ENCODE data around the gene GRIK3.
"Not testable (repeated sequence)": the region's sequence is repeated elsewhere in the genome, so short reads cannot be mapped to it uniquely, and the experiment has no call there.

GRIK3 gene

DNA sequence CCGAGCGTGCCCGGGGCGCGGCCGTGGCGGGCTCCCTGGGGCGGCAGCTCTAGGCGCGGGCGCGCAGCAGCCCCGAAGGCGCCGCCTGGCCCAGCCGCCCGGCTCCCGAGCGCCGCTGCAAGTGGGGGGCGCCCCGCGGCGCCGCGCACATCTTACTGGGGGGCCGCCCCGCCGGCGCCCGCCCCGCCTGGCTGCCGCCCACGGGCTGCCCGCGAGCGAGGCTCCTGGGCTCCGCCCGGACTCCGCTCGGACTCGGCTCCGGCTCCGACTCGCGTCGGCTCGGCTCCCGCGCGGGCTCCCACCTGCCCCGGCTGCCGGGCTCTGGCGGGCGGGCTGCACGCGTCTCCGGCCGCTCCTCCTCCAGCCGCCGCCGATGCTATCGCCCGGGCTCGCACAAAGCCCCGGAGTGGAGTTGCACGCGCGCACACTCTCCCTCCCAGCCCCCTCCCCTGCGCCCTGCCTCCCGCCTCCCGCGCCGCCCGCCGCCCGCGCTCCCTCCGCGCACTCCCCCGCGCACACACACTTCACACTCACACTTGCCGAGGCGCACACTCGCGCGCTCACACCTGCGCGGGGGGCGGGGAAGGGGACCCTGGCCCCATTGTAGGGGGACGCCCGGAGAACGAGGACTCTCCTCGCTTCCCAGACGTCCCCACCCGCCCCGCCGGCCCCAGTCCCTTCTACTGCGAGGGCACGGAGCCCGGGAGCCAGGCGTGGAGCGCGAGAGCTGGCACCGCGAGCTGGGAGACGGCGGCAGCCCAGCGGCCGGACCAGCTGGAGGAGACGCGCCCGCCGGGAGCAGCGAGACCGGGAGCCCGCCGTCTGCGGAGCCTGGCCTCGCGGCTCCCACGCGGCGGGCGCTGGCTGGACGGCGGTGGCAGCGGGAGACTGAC is at the start of gene GRIK3:
GRIK3 (minus strand) TSS at position 395 of the 893 bp plus-strand sequence. CDS start 407 bp downstream, outside the sequence.
- no peak for DNase-seq

DNA sequence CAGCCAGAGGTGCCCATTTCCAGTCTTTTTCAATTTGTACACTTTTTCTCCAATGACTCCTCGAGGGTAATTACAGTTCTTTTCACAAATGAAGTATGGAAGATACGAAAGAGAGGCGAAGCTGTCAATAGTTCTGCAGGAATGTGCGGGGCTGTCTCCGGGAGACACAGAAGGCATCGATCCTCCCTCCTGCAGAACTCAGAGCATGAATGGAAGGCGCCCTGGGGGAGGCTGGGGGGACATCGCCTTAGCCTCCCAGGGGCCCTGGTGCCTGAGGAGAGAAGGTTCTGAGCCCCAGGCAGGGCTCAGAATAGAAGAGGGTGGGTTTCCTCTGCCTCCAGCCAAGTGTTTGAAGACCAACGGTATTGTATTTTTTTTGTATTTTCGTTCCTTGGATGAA is 49.7 kb upstream of the GRIK3 start:
- no peak for DNase-seq

DNA sequence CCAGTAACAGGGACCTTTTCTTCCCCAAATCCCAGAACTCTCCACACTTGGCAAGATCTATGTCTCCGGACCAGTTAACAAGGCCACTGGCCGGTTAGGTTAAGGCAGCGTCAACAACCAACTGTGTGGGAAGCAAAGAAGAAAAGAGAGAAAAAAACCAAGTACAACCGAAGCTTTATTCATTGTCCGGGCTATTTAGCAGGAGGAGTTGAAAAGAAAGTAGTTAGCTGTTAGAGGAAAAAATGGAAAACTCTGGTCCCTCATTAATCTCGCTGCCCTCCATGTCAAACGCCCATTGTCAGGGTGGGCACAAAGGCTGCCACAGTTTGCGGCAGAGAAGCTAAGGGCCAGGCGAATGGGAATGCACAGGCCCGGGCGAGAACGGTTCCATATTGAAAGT is 49.3 kb upstream of the GRIK3 start:
- DNase-seq = no peak

DNA sequence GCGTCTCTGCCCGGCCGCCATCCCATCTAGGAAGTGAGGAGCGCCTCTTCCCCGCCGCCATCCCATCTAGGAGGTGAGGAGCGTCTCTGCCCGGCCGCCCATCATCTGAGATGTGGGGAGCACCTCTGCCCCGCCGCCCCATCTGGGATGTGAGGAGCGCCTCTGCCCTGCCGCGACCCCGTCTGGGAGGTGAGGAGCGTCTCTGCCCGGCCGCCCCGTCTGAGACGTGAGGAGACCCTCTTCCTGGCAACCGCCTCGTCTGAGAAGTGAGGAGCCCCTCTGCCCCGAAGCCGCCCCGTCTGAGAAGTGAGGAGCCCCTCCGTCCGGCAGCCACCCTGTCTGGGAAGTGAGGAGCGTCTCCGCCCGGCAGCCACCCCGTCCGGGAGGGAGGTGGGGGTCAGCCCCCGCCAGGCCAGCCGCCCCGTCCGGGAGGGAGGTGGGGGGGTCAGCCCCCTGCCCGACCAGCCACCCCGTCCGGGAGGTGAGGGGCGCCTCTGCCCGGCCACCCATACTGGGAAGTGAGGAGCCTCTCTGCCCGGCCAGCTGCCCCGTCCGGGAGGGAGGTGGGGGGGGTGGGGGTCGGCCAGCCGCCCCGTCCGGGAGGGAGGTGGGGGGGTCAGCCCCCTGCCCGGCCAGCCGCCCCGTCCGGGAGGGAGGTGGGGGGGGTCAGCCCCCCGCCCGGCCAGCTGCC is 46.1 kb upstream of the GRIK3 start:
- DNase-seq = not testable (repeated sequence)

DNA sequence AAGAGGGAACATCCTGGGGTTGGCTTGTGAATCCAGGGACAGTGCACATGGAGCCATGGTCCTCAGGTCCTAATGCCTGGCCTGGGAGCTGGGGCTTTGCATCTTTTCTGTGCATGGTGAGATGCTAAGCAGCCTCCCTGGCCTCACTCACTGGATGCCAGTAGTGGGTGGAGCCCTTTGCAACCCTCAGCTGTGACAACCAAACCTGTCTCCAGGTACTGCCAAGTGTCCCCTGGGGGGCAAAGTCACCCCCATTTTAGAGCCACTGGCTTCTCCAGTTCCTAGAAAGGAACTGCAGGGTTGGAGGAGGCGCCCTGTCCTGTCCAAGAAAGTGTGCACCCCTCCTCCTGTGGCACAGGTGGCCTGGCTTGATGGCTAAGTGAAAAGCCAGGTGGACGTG is 44.6 kb upstream of the GRIK3 start:
- no peak for DNase-seq

DNA sequence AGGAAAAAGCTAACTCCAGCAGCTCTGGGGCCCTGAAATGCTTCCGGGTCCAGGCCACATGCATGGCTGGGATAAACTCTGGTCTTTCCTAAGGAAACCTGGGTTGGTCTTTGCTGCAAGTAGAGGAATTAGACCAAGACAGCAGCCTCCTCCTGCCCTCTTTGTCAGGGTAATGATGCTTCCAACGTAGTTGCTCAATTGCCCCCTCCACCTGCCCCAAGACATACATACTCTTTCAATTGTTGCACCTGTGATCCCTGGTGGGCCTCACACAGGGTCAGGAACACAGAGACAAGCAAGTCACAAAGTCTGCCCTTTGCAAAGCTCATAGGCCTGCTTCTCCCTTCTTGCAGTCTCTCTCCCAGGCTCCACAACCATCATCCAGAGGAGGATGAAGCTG is 41.9 kb upstream of the GRIK3 start:
- DNase-seq = no peak

DNA sequence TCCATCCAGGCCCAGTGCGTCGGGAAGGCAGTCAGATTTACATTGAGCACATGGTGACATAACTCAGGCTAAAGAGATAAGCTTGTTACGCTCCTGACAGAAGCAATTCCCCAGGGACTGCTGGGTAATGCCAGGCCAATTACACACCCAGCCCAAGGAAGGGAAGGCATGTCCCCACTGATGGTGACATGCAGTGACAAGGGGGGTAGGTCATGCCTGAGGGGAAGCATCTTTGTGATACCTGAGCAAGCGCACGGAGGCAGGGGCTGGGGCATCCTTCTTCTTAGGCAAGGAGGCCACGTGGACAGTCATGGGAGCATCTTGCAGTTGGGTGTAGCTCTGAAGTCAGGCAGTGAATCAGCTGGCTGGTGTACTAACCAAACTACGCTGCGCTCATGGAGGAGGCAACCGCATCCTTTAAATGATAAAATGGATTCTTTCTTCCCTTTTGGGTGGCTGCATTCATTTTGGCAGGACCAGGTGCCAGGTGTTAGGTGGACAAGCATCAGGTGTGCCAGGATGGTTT is 39.6 kb upstream of the GRIK3 start:
- DNase-seq = no peak

DNA sequence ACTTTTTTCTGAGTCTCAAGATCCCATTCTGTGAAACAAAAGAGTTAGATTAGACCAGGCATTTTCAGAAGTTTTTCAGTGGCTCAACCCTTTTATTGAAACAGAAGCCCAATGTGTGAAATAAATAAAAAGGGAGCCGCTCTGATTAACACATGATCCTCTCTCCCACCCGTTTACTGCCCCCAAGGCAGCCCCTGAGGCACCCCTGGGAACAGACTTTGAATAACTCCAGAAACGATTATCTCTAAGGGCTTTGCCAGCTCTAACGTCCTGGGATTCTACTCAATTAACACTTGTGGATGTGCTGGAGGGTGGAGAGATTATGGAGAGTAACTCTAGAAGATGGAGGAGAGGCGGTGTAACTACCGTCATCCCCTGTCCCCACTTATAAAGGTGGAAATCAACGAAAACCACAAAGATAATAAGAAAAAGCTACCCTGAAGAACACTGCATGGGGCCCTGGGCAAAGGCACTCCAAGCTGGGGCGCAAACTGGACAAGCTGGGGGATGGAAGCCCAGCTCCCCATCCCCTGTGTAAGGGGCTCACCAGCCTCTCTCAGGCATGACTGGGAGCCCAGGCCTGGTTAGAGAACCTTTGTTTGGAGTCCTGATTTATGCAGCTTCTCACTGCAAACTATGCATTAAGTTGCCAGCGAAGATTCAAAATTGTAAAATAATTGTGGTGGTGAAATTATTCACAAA is 39.0 kb upstream of the GRIK3 start:
- DNase-seq = no peak

DNA sequence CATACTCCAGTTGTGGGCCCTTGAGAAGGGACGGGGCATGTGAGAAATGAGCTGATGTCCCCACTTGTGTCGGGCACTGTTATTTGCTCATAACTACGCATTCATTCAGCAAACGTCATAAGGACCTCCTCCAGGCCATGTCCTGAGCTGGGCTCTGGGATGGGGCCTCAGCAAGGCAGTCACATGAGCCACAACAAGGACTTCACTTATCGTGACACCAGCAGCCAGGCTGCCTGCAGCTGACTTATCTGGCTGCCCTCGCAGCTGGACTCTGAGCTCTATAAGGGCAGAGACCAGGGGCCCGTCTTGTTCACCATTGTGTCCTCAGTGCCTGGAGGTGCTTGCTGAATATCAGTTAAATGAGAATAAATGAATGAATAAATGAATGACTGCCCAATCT is 37.5 kb upstream of the GRIK3 start:
- no peak for DNase-seq

DNA sequence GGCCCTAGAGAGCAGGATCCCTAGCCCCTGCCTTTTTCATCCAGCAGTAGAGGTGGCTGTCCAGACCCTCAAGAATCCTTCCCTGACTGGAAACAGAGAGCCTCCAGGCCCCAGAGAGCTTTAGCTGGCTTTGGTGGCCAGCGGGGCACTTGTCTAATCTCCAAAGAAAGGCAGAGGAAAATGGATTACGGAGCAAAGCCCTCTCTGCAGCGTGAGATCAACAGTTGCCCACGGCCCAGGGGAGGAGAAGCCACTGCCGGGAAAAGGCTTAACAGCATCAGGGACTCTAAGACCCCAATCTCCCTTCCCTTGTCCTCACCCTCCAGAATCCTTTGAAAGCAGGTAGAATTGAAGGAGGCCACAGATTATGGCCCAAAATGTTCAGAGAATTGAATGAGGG is 35.8 kb upstream of the GRIK3 start:
- DNase-seq = no peak

DNA sequence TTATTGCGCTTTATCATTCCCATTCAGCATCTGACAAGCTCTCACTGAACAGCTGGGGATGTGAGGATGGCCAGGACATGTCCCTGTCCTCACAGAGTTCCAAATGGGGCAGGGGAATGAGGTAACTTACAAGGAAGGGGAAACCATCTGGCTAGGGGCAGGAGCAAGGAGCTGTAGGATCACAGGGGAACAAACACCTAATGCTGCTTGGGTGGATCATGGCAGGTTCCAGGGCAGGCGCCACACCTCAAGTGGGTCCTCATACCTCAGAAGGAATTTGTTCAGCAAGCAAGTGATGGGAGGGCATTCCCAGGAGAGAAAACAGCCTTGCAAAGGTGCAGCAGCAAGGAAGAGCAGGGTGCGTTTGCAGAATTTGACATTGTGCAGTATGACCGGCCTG is 35.1 kb upstream of the GRIK3 start:
- DNase-seq = no peak

DNA sequence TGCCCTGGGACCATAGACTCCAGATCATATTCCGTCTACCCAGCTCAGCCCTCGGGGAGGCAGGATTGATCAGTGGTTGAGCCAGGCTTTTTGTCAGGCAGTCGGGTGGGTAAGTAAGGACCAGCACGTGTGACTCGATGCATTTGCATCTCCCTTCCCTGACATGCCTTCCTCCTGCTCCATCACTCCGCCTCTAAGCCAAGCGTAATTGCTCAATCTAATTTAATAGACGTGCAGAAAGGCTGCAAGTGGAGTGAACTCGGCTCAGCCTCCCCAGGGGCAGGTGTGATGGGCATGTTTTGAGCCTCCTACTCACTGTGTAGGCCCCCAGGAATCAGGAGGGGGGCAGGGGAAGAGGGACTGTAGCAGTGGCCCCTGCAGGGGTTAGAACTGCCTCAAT is 34.6 kb upstream of the GRIK3 start:
- no peak for DNase-seq

DNA sequence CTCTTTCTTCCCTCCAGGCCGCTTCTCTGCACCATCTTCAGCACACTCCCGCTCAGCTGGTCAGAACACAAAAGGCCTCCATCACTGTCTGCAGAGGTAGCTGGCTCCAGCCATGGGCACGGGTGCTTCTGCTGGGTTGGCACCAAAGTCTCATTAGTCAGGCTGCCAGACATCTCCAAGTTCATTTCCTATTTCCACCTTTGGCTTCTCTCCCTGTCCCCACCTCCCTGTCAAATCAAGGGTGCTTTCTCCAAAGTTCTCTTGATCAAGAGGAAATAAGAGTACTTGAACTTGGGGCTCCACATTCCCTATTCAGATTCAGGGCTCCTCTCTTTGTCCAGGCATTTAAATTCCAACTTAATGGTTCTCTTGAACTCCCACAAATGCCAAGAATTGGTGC is 33.9 kb upstream of the GRIK3 start:
- DNase-seq = no peak

DNA sequence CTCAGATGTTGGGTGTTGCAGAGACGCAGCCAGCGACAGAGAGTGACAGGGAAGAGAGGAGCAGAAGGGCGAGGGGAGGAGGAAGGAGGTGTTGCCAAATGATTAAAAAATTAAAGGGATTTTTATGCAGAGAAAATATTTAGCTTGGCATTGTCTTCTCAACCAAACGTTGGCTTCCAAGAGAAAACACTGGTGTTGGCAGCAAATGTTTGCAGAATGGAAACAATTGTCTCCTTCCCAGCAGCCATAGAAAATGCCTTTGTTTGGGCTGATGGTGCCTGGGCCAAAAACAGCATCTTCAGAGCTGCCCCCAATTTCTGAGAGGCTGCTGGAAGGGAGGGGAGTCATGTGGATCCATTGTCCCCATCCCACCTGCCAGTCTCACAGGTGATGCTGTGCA is 29.7 kb upstream of the GRIK3 start:
- no peak for DNase-seq

DNA sequence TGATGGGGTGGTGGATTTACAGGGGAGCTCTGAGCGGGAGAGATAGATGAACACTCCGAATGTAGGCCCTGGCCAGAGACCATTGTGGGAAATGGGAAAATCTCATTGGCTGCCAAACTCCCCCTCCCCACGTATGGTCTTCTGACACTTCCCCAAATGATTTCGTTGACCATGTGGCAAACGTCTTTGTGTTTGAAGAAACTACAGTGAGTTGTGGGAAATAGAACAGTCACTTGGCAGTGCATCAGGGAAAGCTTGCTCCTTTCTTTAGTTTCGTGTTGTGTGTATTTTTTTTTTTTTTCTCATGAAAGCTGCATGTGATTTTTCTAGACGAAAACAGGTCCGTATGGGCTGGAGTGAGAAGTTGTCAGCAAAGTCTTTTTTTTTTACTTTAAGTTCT is 25.0 kb upstream of the GRIK3 start:
- no peak for DNase-seq

DNA sequence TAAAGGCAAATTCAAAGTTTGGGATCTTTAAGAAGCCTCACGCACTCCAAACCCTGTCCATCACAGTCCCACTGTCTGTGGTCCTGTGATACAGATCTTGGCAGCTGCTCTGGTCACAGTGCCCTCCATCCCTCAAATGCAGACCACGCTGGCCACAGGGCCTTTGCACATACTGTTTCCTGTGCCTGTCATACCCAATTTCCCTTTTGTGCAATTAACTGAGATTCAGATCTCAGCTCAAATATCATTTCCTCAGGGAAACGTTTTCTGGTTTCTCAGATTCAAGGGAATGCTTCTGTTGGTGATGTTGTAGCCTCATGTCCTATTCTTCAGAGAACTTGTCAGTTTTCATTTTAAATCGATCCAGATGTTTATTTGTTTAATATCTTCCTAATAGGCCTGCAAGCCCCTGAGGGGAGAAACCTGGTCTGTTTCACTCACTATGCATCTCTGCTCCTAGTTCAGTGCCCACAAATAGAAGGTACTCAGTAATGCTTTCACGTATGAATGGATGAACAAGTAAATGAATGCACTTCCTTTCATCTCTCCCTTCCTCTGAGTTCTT is 24.2 kb upstream of the GRIK3 start:
- DNase-seq = no peak

DNA sequence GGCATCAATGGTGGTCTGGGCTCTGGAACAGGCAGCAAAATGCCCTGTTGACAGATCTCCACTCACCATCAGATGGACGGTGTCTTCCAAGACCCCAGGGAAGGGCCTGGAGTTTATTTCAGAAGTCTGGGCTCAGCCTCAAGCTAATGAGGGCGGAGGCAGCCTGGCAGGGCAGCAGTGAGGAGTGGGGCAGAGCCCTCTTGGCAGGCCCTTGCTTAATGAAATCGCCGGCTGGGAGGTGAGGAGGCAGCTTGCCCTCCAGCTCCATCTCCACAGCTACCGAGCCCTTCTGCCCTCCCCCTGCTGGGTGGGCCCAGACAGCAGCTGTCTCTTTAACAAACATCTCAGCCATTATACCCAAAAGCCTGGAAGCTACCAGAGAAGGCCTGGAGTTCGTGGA is 22.0 kb upstream of the GRIK3 start:
- DNase-seq = no peak

DNA sequence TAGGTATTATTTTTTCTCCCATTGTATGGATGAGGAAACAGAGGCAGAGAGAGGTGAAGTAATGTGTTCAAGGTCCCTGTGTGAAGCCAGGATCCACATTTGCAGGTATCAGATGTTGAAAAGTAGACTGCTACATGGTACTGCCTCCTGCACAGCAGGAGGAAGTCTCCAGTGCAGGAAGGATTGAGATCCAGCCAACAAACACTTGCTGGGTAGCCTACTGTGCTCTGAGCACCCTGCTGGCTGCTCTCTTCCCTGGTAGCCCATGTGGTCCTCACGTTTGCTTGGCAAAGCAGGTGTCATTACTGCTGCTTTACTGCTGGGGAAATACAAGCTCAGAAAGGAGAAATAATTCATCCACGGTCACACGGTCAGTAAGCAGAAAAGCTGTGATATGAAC is 21.3 kb upstream of the GRIK3 start:
- DNase-seq = no peak

DNA sequence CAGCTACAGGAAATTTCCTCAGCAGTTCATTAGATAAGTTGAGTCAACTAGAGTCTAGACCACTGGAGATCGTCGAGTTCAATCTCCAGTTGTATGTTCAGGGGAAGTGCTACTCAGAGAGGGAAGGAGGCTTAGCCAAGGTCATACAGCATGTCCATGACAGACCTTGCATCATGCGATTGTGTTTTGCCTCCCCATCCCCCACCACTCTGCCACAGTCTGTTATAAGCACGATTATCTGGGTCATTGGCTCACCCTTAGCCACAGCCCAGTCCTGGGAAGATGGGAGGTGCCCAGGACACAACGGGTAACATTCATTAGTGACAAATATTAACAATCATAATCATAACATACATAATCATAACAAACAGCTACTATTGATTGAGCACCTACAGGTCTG is 18.9 kb upstream of the GRIK3 start:
- DNase-seq = no peak

DNA sequence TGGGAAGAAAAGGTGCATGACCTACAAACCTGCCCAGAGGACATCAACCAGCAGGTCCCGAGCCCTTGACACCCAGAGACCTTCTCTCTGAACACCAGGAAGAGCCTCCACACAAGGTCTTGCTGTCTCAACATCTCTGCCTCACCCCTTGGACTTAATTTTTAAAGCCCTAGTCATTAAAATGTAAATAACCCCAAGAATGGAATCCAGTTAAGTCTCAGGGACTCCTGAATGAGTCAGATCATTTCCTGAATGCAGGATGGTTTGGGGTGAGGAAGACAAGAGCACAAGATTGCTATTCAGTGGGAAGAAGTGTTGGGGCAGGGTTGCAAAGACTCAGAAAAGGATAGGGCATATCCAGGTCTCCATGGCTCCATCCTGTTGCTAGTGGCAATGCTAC is 17.8 kb upstream of the GRIK3 start:
- DNase-seq = no peak

DNA sequence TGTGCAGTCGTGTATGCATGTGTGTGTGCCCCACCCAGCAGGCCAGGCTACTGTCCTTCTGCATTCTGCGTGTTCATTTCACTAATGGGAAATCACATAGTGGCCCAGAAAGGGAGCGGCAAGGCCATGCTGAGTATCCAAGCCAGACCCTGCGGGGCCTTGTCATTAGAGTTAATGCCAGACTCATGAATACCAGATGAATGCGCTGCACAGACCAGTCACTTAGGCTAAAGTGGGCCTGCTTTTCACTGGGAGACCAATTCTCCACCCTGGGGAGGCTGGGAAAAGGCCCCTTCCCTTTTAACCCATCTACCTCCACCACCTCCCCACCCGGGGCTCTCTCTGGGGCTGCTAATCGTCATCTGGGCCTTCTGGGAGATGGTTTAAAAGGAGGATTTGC is 17.0 kb upstream of the GRIK3 start:
- no peak for DNase-seq

DNA sequence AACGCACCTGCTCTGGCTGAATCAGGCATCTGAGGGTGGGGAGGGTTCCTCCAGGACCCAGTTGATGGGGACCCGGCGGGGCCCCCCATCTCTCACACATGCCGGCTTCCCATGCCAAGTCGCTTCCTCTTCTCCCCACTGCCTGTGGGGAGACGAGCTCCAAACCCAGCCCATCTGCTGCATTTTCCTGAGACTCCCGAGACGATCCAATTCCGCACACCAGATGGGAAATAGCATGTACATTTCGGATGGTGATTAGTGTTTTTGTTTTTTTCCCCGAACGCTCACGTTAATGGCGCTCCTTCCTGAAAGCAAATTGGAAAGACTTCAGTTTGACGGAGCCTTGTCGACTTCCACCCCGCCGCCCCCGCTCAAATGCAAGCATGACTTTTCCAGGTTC is 13.2 kb upstream of the GRIK3 start:
- no peak for DNase-seq

DNA sequence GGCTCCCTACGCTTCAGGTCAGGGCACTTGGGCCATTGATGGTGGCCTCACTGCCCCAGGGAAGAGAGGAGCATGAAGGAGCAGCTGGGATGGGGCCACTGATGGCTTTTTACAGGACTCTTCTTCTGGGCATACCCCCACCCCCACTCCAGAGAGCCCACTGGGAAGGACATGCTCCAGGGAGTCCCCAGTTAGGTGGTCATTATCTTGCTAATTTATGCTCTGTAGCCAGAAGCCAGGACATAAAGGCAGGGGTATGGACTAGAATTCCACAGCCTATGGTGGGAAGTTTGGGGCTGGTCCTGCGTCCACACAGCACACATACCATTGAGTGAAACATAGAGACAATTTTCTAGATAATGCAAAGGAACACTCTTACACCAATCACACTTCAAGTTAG is 8.8 kb upstream of the GRIK3 start:
- no peak for DNase-seq

Measured in activated T-cell treated with anti-CD3 and anti-CD28 coated beads for 4 hours (primary cell).